Epithelial cell of esophagus (primary cell): ENCODE measurements around the gene NFATC1.

Experiments
- DNase-seq: peaks from one replicate; pipeline ENCODE4 v3.0.0; 2010; ENCODE audit warnings: low read depth
- H3K4me3 ChIP-seq: 2 replicates; pipeline ENCODE4 v1.5.1; 2011; ENCODE audit warnings: mild to moderate bottlenecking, low read length, control low read depth
- TF ChIP-seq, protein P1 (sequence below): IDR thresholded peaks from 2 replicates; pipeline ENCODE4 v1.5.1; 2011; ENCODE audit warnings: low read depth, mild to moderate bottlenecking, low read length, control low read depth, inconsistent platforms; ENCODE audit not compliant: insufficient read depth; ENCODE audit errors: missing control alignments

NFATC1 gene

DNA sequence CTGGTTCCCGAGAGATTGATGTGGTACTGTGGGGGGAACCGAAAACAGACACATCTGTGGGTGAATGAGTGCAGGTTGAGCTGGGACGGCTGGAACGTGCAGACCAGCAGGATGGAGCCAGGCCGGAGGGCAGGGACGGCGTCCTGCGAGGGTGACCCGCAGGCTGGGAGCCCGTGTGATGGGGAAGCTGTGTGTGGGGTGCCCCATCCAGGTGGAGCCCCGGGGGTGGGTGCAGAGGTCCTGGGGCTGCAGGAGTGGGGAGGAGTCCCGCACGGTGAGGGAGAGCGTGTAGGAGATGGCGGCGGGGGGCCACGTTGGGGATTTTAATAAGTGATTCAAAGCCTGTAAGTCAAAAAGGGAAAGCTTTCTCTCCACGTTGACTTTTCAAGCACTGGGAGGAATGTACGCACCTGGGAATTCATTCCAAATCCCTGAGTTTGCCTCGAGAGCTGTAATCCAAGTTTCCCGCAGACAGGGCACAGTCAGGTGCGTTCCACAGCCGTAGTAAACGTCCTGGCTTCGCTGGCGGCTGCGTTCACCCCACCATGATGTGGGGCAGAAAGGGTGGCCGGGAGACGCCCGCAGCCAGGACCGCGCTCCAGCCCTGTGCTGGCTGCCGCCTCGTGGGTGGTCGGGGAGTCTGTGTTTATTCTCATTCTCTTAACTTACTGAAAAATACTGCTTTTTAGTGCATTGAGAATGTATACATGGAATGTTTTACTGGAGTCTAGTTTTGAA, 54.0 kb downstream of the NFATC1 start:
- no peak overlapping the region for H3K4me3 ChIP-seq
- TF ChIP-seq, protein P1, sequence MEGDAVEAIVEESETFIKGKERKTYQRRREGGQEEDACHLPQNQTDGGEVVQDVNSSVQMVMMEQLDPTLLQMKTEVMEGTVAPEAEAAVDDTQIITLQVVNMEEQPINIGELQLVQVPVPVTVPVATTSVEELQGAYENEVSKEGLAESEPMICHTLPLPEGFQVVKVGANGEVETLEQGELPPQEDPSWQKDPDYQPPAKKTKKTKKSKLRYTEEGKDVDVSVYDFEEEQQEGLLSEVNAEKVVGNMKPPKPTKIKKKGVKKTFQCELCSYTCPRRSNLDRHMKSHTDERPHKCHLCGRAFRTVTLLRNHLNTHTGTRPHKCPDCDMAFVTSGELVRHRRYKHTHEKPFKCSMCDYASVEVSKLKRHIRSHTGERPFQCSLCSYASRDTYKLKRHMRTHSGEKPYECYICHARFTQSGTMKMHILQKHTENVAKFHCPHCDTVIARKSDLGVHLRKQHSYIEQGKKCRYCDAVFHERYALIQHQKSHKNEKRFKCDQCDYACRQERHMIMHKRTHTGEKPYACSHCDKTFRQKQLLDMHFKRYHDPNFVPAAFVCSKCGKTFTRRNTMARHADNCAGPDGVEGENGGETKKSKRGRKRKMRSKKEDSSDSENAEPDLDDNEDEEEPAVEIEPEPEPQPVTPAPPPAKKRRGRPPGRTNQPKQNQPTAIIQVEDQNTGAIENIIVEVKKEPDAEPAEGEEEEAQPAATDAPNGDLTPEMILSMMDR: no peak
- no peak for DNase-seq

DNA sequence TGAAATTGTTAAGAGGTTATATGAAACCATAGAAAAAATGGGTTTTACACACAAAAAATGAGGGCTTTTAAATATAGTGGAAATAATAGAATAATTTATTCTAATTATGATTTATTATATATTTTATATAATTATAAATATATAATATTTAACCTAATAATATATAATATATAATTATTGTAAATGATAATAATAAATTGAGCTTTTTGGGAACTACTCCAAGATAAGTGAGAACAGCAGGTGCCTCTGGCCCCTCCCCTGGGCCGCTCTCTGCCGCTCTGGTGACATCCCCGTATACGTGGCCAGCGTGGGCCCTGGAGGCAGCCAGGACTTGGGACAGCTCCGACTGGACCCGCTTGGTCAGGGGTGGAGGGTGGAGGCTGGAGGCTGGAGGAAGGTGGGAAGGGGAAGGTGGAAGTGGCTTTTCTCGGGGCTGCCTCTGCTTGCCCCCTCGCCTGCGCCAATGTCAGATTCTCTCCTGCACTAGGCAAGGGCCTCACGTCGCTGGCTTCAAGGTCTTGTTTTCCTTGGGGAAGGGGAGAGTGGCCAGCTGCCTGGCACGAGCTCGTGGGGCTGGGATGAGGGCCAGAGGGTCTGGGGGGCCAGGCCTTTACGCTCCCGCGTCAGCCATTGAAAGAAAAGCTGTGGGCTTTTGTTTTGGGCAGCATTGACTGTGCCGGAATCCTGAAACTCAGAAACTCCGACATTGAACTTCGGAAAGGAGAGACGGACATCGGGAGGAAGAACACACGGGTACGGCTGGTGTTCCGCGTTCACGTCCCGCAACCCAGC, 54.8 kb downstream of the NFATC1 start:
- TF ChIP-seq, protein P1: no peak
- no peak overlapping the region for H3K4me3 ChIP-seq
- DNase-seq: no peak

DNA sequence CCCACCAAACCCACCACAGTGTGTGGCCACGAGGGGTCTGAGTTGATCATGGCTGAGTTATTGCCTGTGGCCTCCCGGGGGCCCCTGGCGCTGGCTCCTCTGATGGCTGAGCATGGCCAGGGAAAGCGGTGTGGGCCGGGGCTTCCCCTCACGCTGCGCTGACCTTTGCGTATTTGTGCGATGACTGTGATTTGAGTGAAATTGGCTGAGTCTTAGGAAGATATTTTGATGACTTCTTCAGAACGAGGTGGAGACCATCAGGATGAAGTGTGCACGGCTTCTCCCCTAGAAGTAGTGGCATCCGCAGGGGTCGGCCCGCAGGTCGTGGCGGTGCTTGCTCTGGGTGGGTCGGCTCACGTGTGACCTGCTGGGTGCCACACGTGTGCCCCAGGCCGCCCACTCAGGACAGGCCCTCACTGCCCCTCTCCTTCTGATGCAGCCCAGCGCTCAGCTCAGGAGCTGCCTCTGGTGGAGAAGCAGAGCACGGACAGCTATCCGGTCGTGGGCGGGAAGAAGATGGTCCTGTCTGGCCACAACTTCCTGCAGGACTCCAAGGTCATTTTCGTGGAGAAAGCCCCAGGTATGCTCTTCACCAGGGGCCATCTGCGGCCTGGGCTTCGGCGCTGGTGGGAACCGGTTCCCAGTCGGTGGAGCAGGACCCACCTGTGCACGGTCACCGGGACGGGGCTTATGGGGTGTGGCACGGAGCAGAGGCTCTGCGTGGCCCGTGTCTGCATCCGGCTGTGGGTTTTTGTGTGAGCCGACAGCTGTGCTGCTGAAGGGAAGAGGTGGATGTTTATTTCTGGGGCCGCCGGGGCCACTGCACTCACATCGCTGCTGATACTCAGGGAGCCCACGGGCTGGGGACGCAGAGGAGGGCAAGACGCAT, 55.8 kb downstream of the NFATC1 start:
- TF ChIP-seq, protein P1: no peak
- H3K4me3 ChIP-seq: no peak overlapping the region
- DNase-seq: no peak

DNA sequence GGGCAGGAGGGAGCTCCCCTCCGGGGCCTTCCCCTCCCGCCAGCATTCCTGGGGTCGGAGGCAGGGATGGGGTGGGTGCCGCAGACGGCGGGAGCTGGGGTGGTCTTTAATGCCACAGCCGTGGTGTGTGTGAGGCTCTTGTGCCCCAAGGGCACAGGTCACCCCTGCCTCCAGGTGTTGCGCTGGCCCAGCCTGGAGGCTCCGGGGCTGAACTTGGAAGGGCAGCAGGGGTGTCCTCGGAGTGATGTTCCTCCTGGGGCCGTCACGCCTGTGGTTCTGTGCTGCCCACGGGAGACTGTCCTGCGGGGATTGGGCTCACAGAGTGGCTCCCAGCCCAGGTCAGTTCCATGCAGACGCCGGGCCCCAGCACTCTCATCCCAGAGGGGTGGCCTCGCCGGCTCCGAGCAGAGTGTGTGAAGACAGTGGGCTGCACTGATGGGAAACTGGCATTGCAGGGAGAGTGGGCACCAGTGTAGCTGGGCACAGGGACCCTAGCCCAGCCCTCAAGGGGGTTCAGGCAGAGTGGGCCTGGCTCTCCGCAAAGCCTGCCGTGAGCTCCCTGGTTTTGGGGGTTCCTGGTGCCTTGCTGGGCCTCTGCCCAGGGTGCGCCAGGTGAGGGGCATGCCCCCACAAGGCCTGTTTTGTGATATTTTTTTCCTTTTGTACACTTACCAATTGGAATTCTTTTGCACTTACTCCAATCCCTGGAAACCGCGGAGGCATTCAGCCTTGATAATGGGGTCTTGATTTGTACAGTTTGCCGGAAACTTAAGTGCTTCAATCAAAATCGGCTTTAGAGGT, 56.7 kb downstream of the NFATC1 start:
- TF ChIP-seq, protein P1: no peak
- DNase-seq: no peak
- H3K4me3 ChIP-seq: no peak overlapping the region

DNA sequence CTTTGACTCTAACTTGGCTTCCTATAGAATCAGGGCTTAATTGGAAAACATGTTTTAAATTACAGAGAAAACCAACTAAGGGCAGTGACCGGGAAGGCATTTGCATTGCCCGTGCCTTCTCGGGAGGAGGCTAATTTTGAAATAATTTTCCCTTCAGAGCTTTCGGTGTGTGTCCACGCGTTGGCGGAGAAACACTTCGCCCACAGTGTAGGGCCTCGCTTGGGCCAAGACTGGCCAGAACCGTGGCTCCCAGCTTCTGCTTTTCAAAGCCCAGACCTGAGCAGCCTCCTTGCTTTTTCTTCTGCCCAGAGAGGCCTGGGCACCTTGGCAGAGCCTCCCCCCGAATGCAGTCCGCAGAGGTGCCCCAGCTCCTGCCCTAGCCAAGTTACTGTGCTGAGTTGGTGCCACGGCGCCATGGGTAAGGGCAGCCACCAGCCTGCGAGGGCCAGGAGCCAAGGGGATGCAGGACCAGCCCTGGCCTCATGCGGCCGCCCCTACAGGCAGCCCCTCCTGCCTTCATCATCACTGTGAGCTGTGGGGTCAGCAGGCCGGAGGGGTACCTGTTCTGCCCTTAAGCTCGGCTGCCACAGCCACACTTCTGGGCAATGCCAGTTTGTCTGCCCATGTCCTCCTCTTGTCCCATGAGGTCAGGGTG, 57.4 kb downstream of the NFATC1 start:
- TF ChIP-seq, protein P1: no peak
- no peak overlapping the region for H3K4me3 ChIP-seq

More for the DNA sequence above, 57.4 kb downstream of the NFATC1 start:
- DNase-seq: no peak
